HepG2 (cell line): ENCODE results near the gene PTS. TPM values are rescaled to one million over a fixed set of nuclear protein-coding genes. Genes with fewer than 3 reads are reported as not detected.
A peak's percentile ranks its signal among the peaks of the same experiment; 100 is the strongest.

Experiments used
- CREB1 ChIP-seq, 2 experiments: fragments of 450-650 bp in 1 of 2; IDR thresholded peaks; 2 replicates each; pipeline ENCODE4 v1.6.1; 2016 to 2017; ENCODE audit warnings: control low read depth in 1 of 2, mild to moderate bottlenecking in 1 of 2, missing compliant biosample characterization in 1 of 2, missing genetic modification characterization in 1 of 2
- GZF1 ChIP-seq: sonication (generic); formaldehyde crosslinking; IDR thresholded peaks from 2 replicates; pipeline ENCODE4 v1.5.1; 2020; ENCODE audit warnings: mild to moderate bottlenecking, missing genetic modification reagents
- HOXD1 ChIP-seq: sonication (generic); formaldehyde crosslinking; IDR thresholded peaks from 2 replicates; pipeline ENCODE4 v1.5.0; 2020; ENCODE audit warnings: missing genetic modification reagents
- ISX ChIP-seq: sonication (generic); formaldehyde crosslinking; conservative IDR thresholded peaks from 2 replicates; pipeline ENCODE4 v1.5.0; 2020; ENCODE audit warnings: missing genetic modification reagents
- MAFG ChIP-seq: sonication (generic); formaldehyde crosslinking; IDR thresholded peaks from 2 replicates; pipeline ENCODE4 v1.5.1; 2020; ENCODE audit warnings: mild to moderate bottlenecking, missing genetic modification reagents
- NR2F2 ChIP-seq: IDR thresholded peaks from 2 replicates; pipeline ENCODE4 v1.6.1; 2012; ENCODE audit warnings: low read depth, inconsistent platforms, borderline replicate concordance
- POLR2AphosphoS5 ChIP-seq: IDR thresholded peaks from 2 replicates; pipeline ENCODE4 v1.6.1; 2012; ENCODE audit warnings: low read depth, low read length
- PRMT3 ChIP-seq: sonication (generic); formaldehyde crosslinking; IDR thresholded peaks from 2 replicates; pipeline ENCODE4 v1.8.1; 2022; ENCODE audit warnings: low read depth, mild to moderate bottlenecking, moderate library complexity, missing genetic modification reagents, borderline replicate concordance
- RNF2 ChIP-seq: fragments of 450-650 bp; conservative IDR thresholded peaks from 2 replicates; pipeline ENCODE4 v1.6.1; 2016; ENCODE audit warnings: low read depth
- SALL2 ChIP-seq: sonication (generic); formaldehyde crosslinking; IDR thresholded peaks from 2 replicates; pipeline ENCODE4 v1.8.1; 2023; ENCODE audit warnings: mild to moderate bottlenecking, missing genetic modification reagents, inconsistent platforms
- SCMH1 ChIP-seq: sonication (generic); formaldehyde crosslinking; IDR thresholded peaks from 2 replicates; pipeline ENCODE4 v1.9.0; 2021; ENCODE audit warnings: missing genetic modification reagents, mild to moderate bottlenecking, borderline replicate concordance
- SNAPC2 ChIP-seq: sonication (generic); formaldehyde crosslinking; IDR thresholded peaks from 2 replicates; pipeline ENCODE4 v1.8.1; 2022; ENCODE audit warnings: mild to moderate bottlenecking, missing genetic modification reagents
- SSRP1 ChIP-seq: IDR thresholded peaks from 2 replicates; pipeline ENCODE4 v1.6.1; 2016; ENCODE audit warnings: control low read depth
- TEF ChIP-seq: sonication (generic); formaldehyde crosslinking; IDR thresholded peaks from 2 replicates; pipeline ENCODE4 v1.5.0; 2020; ENCODE audit warnings: missing genetic modification reagents
- ZBTB42 ChIP-seq: sonication (generic); formaldehyde crosslinking; IDR thresholded peaks from 2 replicates; pipeline ENCODE4 v1.5.0; 2020; ENCODE audit warnings: mild to moderate bottlenecking, missing genetic modification reagents
- ZBTB49 ChIP-seq: sonication (generic); formaldehyde crosslinking; IDR thresholded peaks from 2 replicates; pipeline ENCODE4 v1.4.0; 2020; ENCODE audit warnings: missing genetic modification reagents, borderline replicate concordance
- ZFY ChIP-seq: sonication (generic); formaldehyde crosslinking; IDR thresholded peaks from 2 replicates; pipeline ENCODE4 v1.4.0; 2020; ENCODE audit warnings: missing genetic modification reagents
- ZKSCAN1 ChIP-seq: fragments of 150-350 bp; IDR thresholded peaks from 2 replicates; pipeline ENCODE4 v1.6.1; 2014; ENCODE audit warnings: low read length
- ZNF10 ChIP-seq: sonication (generic); formaldehyde crosslinking; IDR thresholded peaks from 2 replicates; pipeline ENCODE4 v1.4.0; 2020; ENCODE audit warnings: mild to moderate bottlenecking, low read depth, missing genetic modification reagents, borderline replicate concordance
- ZNF180 ChIP-seq: sonication (generic); formaldehyde crosslinking; IDR thresholded peaks from 2 replicates; pipeline ENCODE4 v1.4.0; 2020; ENCODE audit warnings: low read depth, missing genetic modification reagents, borderline replicate concordance
- ZNF263 ChIP-seq: sonication (generic); formaldehyde crosslinking; IDR thresholded peaks from 2 replicates; pipeline ENCODE4 v1.4.0; 2020; ENCODE audit warnings: missing genetic modification reagents
- ZNF335 ChIP-seq: sonication (generic); formaldehyde crosslinking; IDR thresholded peaks from 2 replicates; pipeline ENCODE4 v1.4.0; 2020; ENCODE audit warnings: missing genetic modification reagents
- ZNF367 ChIP-seq: sonication (generic); formaldehyde crosslinking; IDR thresholded peaks from 2 replicates; pipeline ENCODE4 v1.4.0; 2020; ENCODE audit warnings: missing genetic modification reagents, borderline replicate concordance
- ZNF547 ChIP-seq: sonication (generic); formaldehyde crosslinking; IDR thresholded peaks from 2 replicates; pipeline ENCODE4 v1.5.1; 2020; ENCODE audit warnings: mild to moderate bottlenecking, missing genetic modification reagents
- polyA plus RNA-seq, 8 experiments: library from polyadenylated mRNA; depleted of rRNA in 3 of 8; stranded (reverse) in 7 of 8; unstranded in 1 of 8; fragments of >200 nt; fragmentation: Illumina TruSeq in 4 of 8; extraction: Trizol in 4 of 8; gene quantifications; 2 replicates each; pipeline versions ENCODE4 v1.2.1 to v1.2.3, GENCODE V29; 2011 to 2016; ENCODE audit warnings: low read depth in 4 of 8, missing spikeins in 1 of 8, mixed read lengths in 1 of 8; ENCODE audit not compliant: insufficient read depth in 1 of 8
- total RNA-seq, 5 experiments: library from RNA; depleted of rRNA; stranded (reverse); fragments of >200 nt; fragmentation: Illumina TruSeq; extraction: Trizol; gene quantifications; 2 replicates each; pipeline ENCODE4 v1.2.3, GENCODE V29; 2016; ENCODE audit warnings: low read depth in 1 of 5
- TF ChIP-seq, protein P1 (sequence below): sonication (generic); formaldehyde crosslinking; conservative IDR thresholded peaks from 2 replicates; pipeline ENCODE4 v1.4.0; 2020; ENCODE audit warnings: missing genetic modification reagents

PTS gene
- total and polyA plus RNA-seq, 2 of the 13 experiments (the other 11 are each of a cell fraction or from before 2014, with no cell fraction given), result 33.6 to 49.3 TPM

DNA sequence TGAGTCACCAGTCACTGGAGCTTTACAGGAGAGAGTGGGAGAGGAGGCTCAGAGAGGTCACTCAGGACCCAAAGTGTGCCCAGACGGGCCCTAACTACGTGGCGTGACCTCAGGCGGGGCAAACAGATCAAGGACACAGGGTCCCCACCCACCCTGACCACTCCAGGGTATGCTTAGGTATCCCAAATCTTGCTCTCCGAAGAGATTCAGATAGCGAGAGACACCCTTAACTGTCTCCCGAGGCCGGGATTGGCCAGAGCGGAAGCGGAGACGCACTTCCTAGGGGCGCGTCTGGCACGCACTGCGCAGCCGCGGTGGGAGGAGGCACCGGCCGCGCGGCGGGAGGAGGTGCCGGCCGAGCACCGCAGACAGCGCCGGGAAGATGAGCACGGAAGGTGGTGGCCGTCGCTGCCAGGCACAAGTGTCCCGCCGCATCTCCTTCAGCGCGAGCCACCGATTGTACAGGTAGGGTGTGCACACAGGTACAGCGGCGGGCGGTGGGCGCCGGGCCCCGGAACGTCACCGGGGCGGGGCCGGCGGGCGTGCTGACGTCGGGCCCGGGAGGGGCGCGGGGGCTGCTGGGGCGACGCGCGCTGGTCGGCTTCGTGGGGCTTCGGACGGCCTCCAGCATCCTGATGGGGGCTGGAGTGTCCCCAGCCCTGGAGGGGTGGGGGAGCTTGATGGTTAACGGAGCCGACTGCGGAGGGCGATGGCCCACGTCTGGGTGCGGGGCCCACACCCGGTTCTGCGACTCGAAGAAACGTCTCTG, at the start of gene PTS (continued):
- TF ChIP-seq ZNF180 (CRISPR knock-in tag) (no peak), SALL2 (0 out of 2 replicates have a peak, but pooled peaks have one; percentile 0), SNAPC2 (CRISPR knock-in tag) (no peak), ZKSCAN1 (no peak), ZBTB42 (CRISPR knock-in tag) (no peak), ZNF10 (CRISPR knock-in tag) (no peak), ISX (CRISPR knock-in tag) (0 out of 2 replicates have a peak, but pooled peaks have one; percentile 27), GZF1 (CRISPR knock-in tag) (no peak), SSRP1 (CRISPR knock-in tag) (no peak), MAFG (CRISPR knock-in tag) (no peak; the same call in 1 of the 2 replicates), RNF2 (0 out of 2 replicates have a peak, but pooled peaks have one; percentile 40), ZNF263 (CRISPR knock-in tag) (peak; percentile 73), ZNF367 (no peak), PRMT3 (no peak), ZFY (CRISPR knock-in tag) (peak; percentile 93), POLR2AphosphoS5 (peak; percentile 92), TEF (CRISPR knock-in tag) (no peak), ZNF547 (CRISPR knock-in tag) (no peak), NR2F2 (no peak), ZNF335 (no peak), ZBTB49 (no peak), SCMH1 (CRISPR knock-in tag) (no peak), CREB1 (IDR thresholded peaks at IDR 0.05) (peak; percentile 68; the same call in 1 of the 2 replicates), CREB1 (CRISPR knock-in tag; IDR thresholded peaks at IDR 0.05) (peak; percentile 79), HOXD1 (peak; percentile 71; the same call in 1 of the 2 replicates)
- TF ChIP-seq, protein P1, sequence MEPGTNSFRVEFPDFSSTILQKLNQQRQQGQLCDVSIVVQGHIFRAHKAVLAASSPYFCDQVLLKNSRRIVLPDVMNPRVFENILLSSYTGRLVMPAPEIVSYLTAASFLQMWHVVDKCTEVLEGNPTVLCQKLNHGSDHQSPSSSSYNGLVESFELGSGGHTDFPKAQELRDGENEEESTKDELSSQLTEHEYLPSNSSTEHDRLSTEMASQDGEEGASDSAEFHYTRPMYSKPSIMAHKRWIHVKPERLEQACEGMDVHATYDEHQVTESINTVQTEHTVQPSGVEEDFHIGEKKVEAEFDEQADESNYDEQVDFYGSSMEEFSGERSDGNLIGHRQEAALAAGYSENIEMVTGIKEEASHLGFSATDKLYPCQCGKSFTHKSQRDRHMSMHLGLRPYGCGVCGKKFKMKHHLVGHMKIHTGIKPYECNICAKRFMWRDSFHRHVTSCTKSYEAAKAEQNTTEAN (CRISPR knock-in tag), result peak; percentile 13; the same call in 1 of the 2 replicates
